Endothelial cell of umbilical vein (primary cell): Measurements from ENCODE around the gene NT5DC2.

Source experiments
- CTCF ChIP-seq, 2 donors: IDR thresholded peaks; 1 replicate in 1 of 2; 2 replicates in 1 of 2; pipeline ENCODE4 v1.5.1; 2011; ENCODE audit warnings: low read length in 2 of 2, mild to moderate bottlenecking in 2 of 2, moderate library complexity in 2 of 2, control low read depth in 1 of 2, inconsistent platforms in 1 of 2, low read depth in 1 of 2; ENCODE audit not compliant: insufficient read depth in 1 of 2; ENCODE audit errors: extremely low read depth in 1 of 2
- EZH2 ChIP-seq: IDR thresholded peaks from 2 replicates; pipeline ENCODE4 v1.6.1; 2012; ENCODE audit warnings: borderline replicate concordance, low read depth, mild to moderate bottlenecking, moderate library complexity, low read length, inconsistent platforms; ENCODE audit not compliant: severe bottlenecking
- FOS ChIP-seq: IDR thresholded peaks from 2 replicates; pipeline ENCODE4 v1.6.1; 2011; ENCODE audit warnings: mild to moderate bottlenecking, low read length, moderate library complexity, borderline replicate concordance; ENCODE audit not compliant: insufficient read depth
- JUN ChIP-seq: IDR thresholded peaks from 2 replicates; pipeline ENCODE4 v1.6.1; 2011; ENCODE audit warnings: borderline replicate concordance, low read depth; ENCODE audit not compliant: insufficient read length, insufficient read depth
- MAX ChIP-seq: IDR thresholded peaks from 2 replicates; pipeline ENCODE4 v1.6.1; 2011; ENCODE audit not compliant: insufficient read depth, insufficient read length
- POLR2A ChIP-seq: IDR thresholded peaks from 2 replicates; pipeline ENCODE4 v1.6.1; 2012; ENCODE audit warnings: low read depth, mild to moderate bottlenecking, control low read depth, low read length

DNA sequence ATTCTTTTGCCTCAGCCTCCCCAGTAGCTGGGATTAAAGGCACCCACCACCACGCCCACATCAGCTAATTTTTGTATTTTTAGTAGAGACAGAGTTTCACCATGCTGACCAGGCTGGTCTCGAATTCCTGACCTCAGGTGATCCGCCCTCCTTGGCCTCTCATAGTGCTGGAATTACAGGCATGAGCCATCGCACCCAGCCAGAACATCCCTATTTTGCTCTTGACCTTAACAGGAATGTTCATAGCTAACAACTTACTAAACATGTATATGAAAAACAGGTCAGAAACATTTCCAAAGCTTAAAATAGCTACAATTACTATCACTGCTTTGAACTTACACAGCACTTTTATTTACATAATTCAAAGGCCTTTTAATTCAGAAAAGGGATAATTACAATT, 36.4 kb upstream of the NT5DC2 start:
- no peak for TF ChIP-seq JUN
- TF ChIP-seq POLR2A = no peak
- TF ChIP-seq CTCF (IDR thresholded peaks at IDR 0.05; ENCODE audit: extremely low read depth in 1 of 2, insufficient read depth in 1 of 2, low read depth in 1 of 2, low read length in 2 of 2) = no peak
- no peak for TF ChIP-seq EZH2
- no peak for TF ChIP-seq MAX
- no peak for TF ChIP-seq FOS
